RPMI8226 (cell line): ENCODE measurements around the gene STPG3.

Source experiments
- DNase-seq: peaks from one replicate; pipeline ENCODE4 v3.0.0-alpha.2; 2015

Gene STPG3

DNA sequence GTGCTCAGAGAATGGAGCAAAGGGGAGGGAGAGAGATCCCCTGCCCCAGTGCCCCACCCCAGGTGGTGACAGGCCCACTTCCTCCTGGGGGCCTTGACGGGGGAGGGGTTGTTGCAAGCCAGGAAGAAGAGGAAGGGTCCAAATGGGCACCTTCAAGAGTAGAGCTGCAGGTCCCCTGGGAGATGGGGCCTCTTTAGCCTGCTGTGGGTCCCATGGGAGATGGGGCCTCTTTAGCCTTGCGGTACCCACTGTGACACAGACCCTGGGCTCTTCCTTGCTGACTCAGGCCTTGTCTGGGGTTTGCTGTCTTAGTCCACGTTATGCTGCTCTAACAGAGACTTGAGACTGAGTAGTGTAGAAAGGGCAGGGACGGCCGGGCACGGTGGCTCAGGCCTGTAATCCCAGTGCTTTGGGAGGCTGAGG lies 16.9 kb downstream of the STPG3 start:
- DNase-seq = no peak

DNA sequence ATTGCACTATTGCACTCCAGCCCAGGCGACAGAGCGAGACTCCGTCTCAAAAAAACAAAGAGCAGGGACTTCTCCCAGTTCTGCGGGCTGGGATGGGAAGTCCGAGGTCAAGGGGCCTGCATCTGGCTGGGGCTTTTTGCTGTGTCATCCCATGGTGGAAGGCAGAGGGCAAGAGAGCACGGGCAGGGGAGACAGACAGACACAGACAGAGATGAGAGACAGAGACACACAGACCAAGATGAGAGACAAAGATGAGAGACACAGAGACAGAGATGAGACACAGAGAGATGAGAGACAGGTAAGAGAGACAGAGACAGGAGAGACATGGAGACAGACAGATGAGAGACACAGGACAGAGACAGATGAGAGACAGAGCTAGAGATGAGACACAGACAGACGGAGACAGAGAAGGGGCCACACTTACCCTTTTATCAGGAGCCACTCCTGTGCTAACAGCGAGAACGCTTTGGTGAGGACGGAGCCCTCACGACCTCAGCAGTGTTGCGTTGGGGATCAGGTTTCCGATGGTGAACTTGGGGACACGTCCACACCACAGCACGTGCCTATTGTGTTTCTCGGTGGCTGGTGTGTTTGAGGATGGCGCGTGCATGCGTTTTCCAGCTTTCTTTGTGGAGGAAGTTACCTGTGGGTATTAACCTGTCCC lies 17.6 kb downstream of the STPG3 start:
- DNase-seq = no peak

GRCh38 chr9:137269231-137269772 lies 18.2 kb downstream of the STPG3 start:
- DNase-seq = no peak

DNA sequence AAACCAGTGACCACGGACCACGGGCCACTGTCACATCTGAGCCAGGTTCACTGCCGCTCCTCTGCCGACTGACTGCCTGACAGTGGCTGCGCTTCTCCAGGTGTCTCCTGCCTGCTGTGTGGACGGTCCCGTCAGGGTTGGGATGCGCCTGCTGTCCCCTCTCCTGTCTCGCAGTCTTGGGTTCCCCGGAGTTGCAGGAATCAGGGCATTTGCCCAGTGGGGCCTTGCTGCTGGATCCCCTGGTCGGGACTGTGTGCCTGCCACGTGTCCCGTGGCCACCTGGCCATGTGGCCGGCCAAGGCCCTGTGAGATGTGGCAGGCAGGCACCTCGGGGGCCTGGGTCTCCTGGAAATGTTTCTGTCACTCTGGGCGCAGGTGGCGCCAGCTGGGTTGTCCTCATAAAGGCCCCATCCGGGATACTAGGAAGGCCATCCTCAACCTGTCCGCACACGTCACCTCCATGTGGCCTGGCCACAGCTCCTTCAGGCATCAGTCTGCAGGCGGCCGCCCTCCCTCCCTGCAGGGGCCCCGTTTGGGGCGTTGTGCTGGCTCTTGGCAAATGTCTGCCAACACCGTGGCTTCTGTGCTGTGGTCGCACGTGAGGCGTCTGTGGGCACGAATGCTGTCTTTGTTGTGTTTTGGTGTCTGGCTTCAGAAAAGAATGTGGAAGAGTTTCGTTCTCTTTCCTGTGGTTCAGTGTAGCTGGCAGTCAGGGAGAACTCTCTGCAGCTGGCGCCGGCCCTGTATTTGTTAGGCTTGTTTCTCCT lies 20.0 kb downstream of the STPG3 start:
- DNase-seq = no peak

GRCh38 chr9:137271696-137272076 lies 20.6 kb downstream of the STPG3 start:
- DNase-seq = no peak

- no peak for DNase-seq
Observed at GRCh38 chr9:137272241-137273094, 21.4 kb downstream of the STPG3 start.

GRCh38 chr9:137273095-137273490 lies 22.0 kb downstream of the STPG3 start:
- no peak for DNase-seq

DNA sequence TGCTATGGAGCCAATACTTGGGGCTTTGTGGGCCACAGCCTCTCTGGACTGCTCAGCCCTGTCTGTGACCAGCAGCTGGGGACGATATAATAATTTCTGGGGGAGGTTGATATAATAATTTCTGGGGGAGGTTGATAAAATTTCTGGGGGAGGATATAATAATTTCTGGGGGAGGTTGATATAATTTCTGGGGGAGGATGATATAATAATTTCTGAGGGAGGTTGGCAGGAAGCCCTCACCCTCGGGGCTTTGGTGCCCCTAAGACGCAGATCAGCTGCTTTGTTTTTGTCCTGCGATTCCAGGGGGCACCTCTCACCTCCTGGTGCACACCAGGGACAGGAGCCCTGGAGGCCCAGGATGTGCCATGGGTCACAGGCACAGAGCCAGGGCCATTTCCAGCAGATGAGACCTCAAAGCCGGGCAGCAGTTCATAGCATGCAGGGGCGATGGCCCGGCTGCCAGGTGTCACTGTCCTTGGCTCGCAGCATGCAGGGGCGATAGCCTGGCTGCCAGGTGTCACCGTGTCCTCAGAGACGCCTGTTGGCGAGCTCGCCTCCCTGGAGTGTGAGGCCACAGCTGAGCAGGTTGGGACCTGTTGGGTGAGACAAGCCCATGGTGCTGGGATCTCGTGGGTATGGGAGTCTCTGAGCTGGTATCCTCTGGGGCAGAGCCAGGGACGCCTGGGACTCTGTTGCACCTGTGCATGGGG lies 22.7 kb downstream of the STPG3 start:
- peak; percentile 82 for DNase-seq

DNA sequence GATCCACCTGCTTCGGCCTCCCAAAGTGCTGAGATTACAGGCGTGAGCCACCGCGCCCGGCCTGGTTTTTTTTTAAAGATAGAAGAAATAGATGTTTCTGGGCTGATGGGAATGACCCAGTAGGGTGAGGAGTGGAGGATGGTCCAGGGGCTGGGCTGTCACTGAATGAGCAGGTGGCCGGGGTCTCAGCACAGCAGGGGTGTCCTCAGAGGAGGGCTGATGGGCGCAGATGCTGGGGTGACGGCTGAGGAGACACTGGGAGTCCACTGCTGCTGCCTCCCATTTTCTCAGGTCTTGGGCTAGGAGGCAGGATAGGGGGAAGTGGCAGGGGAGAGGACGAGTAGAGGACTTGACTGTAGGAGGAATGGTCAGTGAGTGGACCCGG lies 24.1 kb downstream of the STPG3 start:
- DNase-seq = no peak

DNA sequence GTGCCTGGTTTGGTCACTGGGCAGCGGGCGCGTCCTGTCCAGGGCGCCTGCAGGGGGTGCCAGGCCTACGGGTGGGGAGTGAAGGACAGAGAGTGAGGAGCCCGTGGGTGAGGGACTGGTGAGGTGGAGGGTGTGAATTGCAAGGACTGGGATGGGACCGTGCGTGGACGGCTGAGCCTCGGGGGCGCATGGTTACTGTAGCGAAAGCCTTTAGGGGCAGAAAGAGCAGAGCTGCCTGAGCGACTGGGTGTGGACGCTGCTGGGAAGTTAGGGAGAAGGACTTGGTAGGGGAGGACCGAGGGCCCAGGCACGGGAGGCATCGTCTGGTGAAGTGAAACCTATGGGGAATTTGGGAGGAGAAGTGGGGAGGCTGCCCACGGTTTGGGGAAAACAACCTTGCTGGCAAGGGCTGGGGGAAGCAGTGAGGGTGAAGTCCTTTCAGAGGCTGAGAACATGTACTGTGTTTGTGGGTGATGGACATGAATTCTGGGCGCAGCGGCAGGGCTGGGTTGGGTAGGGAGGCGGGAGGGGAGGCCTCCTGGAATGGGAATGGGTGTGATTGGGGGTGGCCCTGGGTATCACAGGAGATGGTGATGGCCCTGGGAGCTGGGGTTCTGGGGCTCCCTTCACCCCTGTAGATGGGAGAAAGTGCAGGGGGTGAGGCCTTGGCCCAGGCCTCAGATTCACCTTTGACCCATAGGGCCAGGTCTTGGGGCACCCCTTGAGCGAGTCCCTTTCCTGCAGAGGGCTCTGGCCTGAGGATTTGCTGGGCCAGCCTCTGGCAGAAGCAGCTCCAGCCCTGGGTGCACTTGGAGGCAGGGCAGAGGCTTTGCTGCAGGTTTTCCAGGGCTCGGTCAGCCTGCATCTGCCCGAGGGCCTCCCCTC lies 24.7 kb downstream of the STPG3 start:
- no peak for DNase-seq

GRCh38 chr9:137276473-137277328 lies 25.6 kb downstream of the STPG3 start:
- peak; percentile 95 for DNase-seq

DNA sequence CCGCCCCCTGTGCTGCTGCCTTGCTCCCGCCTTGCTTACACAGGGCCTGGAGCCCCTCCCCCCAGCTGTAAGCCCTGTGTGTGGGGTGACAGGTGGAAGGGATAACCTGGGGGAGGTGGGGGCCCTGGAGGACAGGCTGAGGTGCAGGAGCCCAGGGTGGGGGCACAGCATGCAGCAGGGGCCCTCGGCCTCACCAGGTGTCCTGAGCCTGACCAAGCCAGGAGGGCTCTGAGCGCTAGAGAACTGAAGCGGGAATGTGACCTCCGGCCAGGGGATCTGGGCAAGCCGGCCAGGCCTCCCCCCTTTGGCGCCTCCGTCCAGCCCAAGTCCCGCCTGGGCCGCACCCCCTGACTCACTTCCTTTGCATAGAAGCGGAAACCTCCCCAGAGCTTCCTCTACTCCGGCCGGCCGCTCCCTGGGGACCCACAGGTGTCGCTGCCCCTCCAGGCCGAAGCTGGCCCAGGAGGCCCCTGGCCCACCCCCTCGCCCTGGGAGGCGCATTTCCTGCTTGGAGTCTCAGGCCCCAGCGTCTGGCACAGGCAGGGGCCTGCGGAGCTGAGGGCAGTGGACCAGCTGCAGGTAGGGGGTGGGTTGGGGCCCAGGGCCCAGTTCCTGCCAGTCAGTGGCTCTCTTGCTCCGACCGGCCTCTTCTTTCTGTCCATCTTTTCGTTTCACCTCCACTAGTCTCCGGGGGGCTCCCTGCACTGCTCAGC lies 26.4 kb downstream of the STPG3 start, which contains the start of gene TOR4A:
TSS of gene TOR4A (plus strand) at position 398 of the 713 bp plus-strand sequence. CDS start 964 bp downstream, outside the sequence.
- DNase-seq = peak; percentile 94

GRCh38 chr9:137278061-137278701 lies 27.1 kb downstream of the STPG3 start:
- no peak for DNase-seq

DNA sequence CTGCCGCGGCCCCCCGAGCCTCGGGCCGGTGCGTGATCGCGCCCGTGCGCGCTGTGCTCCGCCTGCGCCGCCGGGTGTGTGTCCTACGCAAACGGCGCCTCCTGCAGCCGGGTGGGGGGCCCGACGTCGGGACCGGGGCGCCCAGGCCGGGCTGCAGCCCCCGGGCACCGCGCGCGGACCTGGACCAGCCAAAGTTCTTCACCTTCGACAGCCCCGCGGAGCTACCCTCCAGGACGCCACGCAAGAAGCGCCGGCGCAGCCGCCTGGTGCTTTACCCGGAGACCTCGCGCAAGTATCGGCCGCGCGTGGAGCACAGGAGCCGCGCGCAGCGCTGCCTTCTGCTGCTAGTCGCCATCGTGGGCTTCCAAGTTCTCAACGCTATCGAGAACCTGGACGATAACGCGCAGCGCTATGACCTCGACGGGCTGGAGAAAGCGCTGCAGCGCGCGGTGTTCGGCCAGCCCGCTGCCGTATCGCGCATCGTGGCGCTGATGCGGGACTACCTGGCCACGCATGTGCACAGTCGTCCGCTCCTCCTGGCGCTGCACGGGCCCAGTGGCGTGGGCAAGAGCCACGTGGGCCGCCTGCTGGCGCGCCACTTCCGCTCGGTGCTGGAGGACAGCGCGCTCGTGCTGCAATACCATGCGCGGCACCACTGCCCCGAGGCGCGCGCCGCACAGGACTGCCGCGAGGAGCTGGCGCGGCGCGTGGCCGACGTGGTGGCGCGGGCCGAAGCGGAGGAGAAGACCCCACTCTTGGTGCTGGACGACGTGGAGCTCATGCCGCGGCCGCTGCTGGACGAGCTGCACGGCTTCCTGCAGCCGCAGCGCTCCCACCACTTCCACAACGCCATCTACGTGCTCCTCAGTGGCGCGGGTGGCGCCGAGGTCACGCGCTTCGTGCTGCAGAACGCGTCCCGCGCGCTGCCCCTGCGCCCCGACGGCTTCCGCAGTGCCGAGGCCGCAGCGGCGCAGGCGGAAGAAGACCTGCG lies 27.9 kb downstream of the STPG3 start:
- DNase-seq = no peak

GRCh38 chr9:137279741-137280473 lies 28.8 kb downstream of the STPG3 start:
- no peak for DNase-seq

- DNase-seq = no peak
Observed at GRCh38 chr9:137280474-137281344, 29.6 kb downstream of the STPG3 start.
